HepG2 (cell line): ENCODE measurements around the gene STEAP2. TPM values are rescaled to one million over a fixed set of nuclear protein-coding genes. Genes with fewer than 3 reads are reported as not detected.

ENCODE experiments used
- AHR ChIP-seq: IDR thresholded peaks from 2 replicates; pipeline ENCODE4 v1.6.1; 2018; ENCODE audit warnings: missing genetic modification reagents, missing compliant biosample characterization
- CBX5 ChIP-seq: sonication (generic); formaldehyde crosslinking; IDR thresholded peaks from 2 replicates; pipeline ENCODE4 v1.4.0; 2020; ENCODE audit warnings: missing genetic modification reagents, borderline replicate concordance
- EEA1 ChIP-seq: sonication (generic); formaldehyde crosslinking; IDR thresholded peaks from 2 replicates; pipeline ENCODE4 v1.5.1; 2020; ENCODE audit warnings: mild to moderate bottlenecking, missing genetic modification reagents, borderline replicate concordance
- ELF1 ChIP-seq: sonication (generic); formaldehyde crosslinking; IDR thresholded peaks from 2 replicates; pipeline ENCODE4 v1.4.0; 2020; ENCODE audit warnings: missing genetic modification reagents
- ESRRA ChIP-seq: sonication (generic); formaldehyde crosslinking; IDR thresholded peaks from 2 replicates; pipeline ENCODE4 v1.5.1; 2020; ENCODE audit warnings: mild to moderate bottlenecking, low read depth, missing genetic modification reagents
- KDM2A ChIP-seq: sonication (generic); formaldehyde crosslinking; IDR thresholded peaks from 2 replicates; pipeline ENCODE4 v1.4.0; 2020; ENCODE audit warnings: low read depth, missing genetic modification reagents, borderline replicate concordance
- KLF15 ChIP-seq: sonication (generic); formaldehyde crosslinking; IDR thresholded peaks from 2 replicates; pipeline ENCODE4 v1.8.1; 2023; ENCODE audit warnings: borderline replicate concordance, mild to moderate bottlenecking, inconsistent platforms, missing genetic modification reagents, mixed read lengths
- MAFG ChIP-seq: sonication (generic); formaldehyde crosslinking; IDR thresholded peaks from 2 replicates; pipeline ENCODE4 v1.5.1; 2020; ENCODE audit warnings: mild to moderate bottlenecking, missing genetic modification reagents
- MEF2D ChIP-seq: sonication (generic); formaldehyde crosslinking; IDR thresholded peaks from 2 replicates; pipeline ENCODE4 v1.5.1; 2020; ENCODE audit warnings: mild to moderate bottlenecking, missing genetic modification reagents
- PBX2 ChIP-seq: IDR thresholded peaks from 2 replicates; pipeline ENCODE4 v1.6.1; 2016; ENCODE audit warnings: control low read depth
- PITX1 ChIP-seq: sonication (generic); formaldehyde crosslinking; IDR thresholded peaks from 2 replicates; pipeline ENCODE4 v1.5.1; 2020; ENCODE audit warnings: mild to moderate bottlenecking, missing genetic modification reagents
- SAP130 ChIP-seq: IDR thresholded peaks from 2 replicates; pipeline ENCODE4 v1.6.1; 2016; ENCODE audit warnings: low read depth
- SYNCRIP ChIP-seq: fragments of 200-400 bp; formaldehyde crosslinking; IDR thresholded peaks from 2 replicates; pipeline ENCODE4 v1.6.1; 2018; ENCODE audit warnings: mild to moderate bottlenecking, low read depth, low read length; ENCODE audit not compliant: insufficient read depth
- TAF15 ChIP-seq: fragments of 200-400 bp; formaldehyde crosslinking; IDR thresholded peaks from one replicate; pipeline ENCODE4 v1.6.1; 2018; ENCODE audit warnings: mild to moderate bottlenecking, low read depth, low read length; ENCODE audit not compliant: poor library complexity, severe bottlenecking
- ZBTB7B ChIP-seq: sonication (generic); formaldehyde crosslinking; IDR thresholded peaks from 2 replicates; pipeline ENCODE4 v1.4.0; 2020; ENCODE audit warnings: missing genetic modification reagents
- ZKSCAN1 ChIP-seq: fragments of 150-350 bp; IDR thresholded peaks from 2 replicates; pipeline ENCODE4 v1.6.1; 2014; ENCODE audit warnings: low read length
- ZNF232 ChIP-seq: sonication (generic); formaldehyde crosslinking; IDR thresholded peaks from 2 replicates; pipeline ENCODE4 v1.4.0; 2020; ENCODE audit warnings: missing genetic modification reagents, borderline replicate concordance
- ZNF33A ChIP-seq: sonication (generic); formaldehyde crosslinking; IDR thresholded peaks from 2 replicates; pipeline ENCODE4 v1.5.1; 2020; ENCODE audit warnings: missing genetic modification reagents, mild to moderate bottlenecking, moderate library complexity, borderline replicate concordance
- ZNF501 ChIP-seq: sonication (generic); formaldehyde crosslinking; IDR thresholded peaks from 2 replicates; pipeline ENCODE4 v1.5.1; 2020; ENCODE audit warnings: mild to moderate bottlenecking, moderate library complexity, missing genetic modification reagents
- ZNF562 ChIP-seq: sonication (generic); formaldehyde crosslinking; IDR thresholded peaks from 2 replicates; pipeline ENCODE4 v1.8.0; 2022; ENCODE audit warnings: missing genetic modification reagents, borderline replicate concordance
- ZNF563 ChIP-seq: sonication (generic); formaldehyde crosslinking; IDR thresholded peaks from 2 replicates; pipeline ENCODE4 v1.8.0; 2022; ENCODE audit warnings: mild to moderate bottlenecking, moderate library complexity, missing genetic modification reagents
- ZNF672 ChIP-seq: sonication (generic); formaldehyde crosslinking; IDR thresholded peaks from 2 replicates; pipeline ENCODE4 v1.8.1; 2022; ENCODE audit warnings: missing genetic modification reagents
- ZNF674 ChIP-seq: sonication (generic); formaldehyde crosslinking; IDR thresholded peaks from 2 replicates; pipeline ENCODE4 v1.5.0; 2020; ENCODE audit warnings: low read depth, mild to moderate bottlenecking, missing genetic modification reagents
- ZNF740 ChIP-seq: sonication (generic); formaldehyde crosslinking; IDR thresholded peaks from 2 replicates; pipeline ENCODE4 v1.4.0; 2020; ENCODE audit warnings: missing genetic modification reagents
- ZNF782 ChIP-seq: sonication (generic); formaldehyde crosslinking; IDR thresholded peaks from 2 replicates; pipeline ENCODE4 v1.4.0; 2020; ENCODE audit warnings: missing genetic modification reagents, mild to moderate bottlenecking, borderline replicate concordance
- ZNF788 ChIP-seq: sonication (generic); formaldehyde crosslinking; IDR thresholded peaks from 2 replicates; pipeline ENCODE4 v1.5.0; 2020; ENCODE audit warnings: mild to moderate bottlenecking, missing genetic modification reagents, borderline replicate concordance
- ZXDC ChIP-seq: sonication (generic); formaldehyde crosslinking; IDR thresholded peaks from 2 replicates; pipeline ENCODE4 v1.5.0; 2020; ENCODE audit warnings: mild to moderate bottlenecking, missing genetic modification reagents
- polyA plus RNA-seq, 8 experiments: library from polyadenylated mRNA; depleted of rRNA in 3 of 8; stranded (reverse) in 7 of 8; unstranded in 1 of 8; fragments of >200 nt; fragmentation: Illumina TruSeq in 4 of 8; extraction: Trizol in 4 of 8; gene quantifications; 2 replicates each; pipeline versions ENCODE4 v1.2.1 to v1.2.3, GENCODE V29; 2011 to 2016; ENCODE audit warnings: low read depth in 4 of 8, missing spikeins in 1 of 8, mixed read lengths in 1 of 8; ENCODE audit not compliant: insufficient read depth in 1 of 8
- total RNA-seq, 5 experiments: library from RNA; depleted of rRNA; stranded (reverse); fragments of >200 nt; fragmentation: Illumina TruSeq; extraction: Trizol; gene quantifications; 2 replicates each; pipeline ENCODE4 v1.2.3, GENCODE V29; 2016; ENCODE audit warnings: low read depth in 1 of 5

Gene STEAP2
- total and polyA plus RNA-seq, 2 of the 13 experiments (the other 11 are each of a cell fraction or from before 2014, with no cell fraction given): 4.3 to 4.4 TPM

GRCh38 chr7:90211391-90212148, at the start of gene STEAP2 (continued):
- TF ChIP-seq ZNF232 (CRISPR knock-in tag) (peak; percentile 40; the same call in 1 of the 2 replicates), KLF15 (CRISPR knock-in tag) (peak; percentile 44), ZNF672 (CRISPR knock-in tag) (peak; percentile 88), TAF15 (peak; percentile 67), ZNF740 (CRISPR knock-in tag) (0 out of 2 replicates have a peak, but pooled peaks have one; percentile 25), ZNF501 (CRISPR knock-in tag) (peak; percentile 90), MAFG (CRISPR knock-in tag) (no peak), AHR (no peak), ZKSCAN1 (no peak), ZXDC (CRISPR knock-in tag) (0 out of 2 replicates have a peak, but pooled peaks have one; percentile 62), ZNF782 (CRISPR knock-in tag) (peak; percentile 89; the same call in 1 of the 2 replicates), ZNF562 (CRISPR knock-in tag) (no peak), ZNF788 (peak; percentile 78; the same call in 1 of the 2 replicates), MEF2D (CRISPR knock-in tag) (0 out of 2 replicates have a peak, but pooled peaks have one; percentile 51), PITX1 (CRISPR knock-in tag) (peak; percentile 83; the same call in 1 of the 2 replicates), PBX2 (CRISPR knock-in tag) (no peak), ZNF674 (no peak), EEA1 (CRISPR knock-in tag) (peak; percentile 88; the same call in 1 of the 2 replicates), CBX5 (CRISPR knock-in tag) (peak; percentile 85; the same call in 1 of the 2 replicates), ZBTB7B (CRISPR knock-in tag) (0 out of 2 replicates have a peak, but pooled peaks have one; percentile 45), ZNF33A (CRISPR knock-in tag) (no peak), SAP130 (peak; percentile 84), ESRRA (no peak), ELF1 (CRISPR knock-in tag) (no peak), SYNCRIP (no peak), ZNF563 (CRISPR knock-in tag) (peak; percentile 69; the same call in 1 of the 2 replicates), KDM2A (CRISPR knock-in tag) (peak; percentile 91)
